K562 (cell line): Measurements from ENCODE around the gene SUMO3. TPM values are rescaled to one million over a fixed set of nuclear protein-coding genes. Genes with fewer than 3 reads are reported as not detected.

Source experiments
- CBX1 ChIP-seq: sonication (generic); IDR thresholded peaks from 2 replicates; pipeline ENCODE4 v1.6.1; 2016; ENCODE audit warnings: antibody characterized with exemption, low read depth, mild to moderate bottlenecking
- HSF4 ChIP-seq: fragments of 250-450 bp; sonication (Bioruptor Pico); IDR thresholded peaks from 2 replicates; pipeline ENCODE4 v2.1.2; 2022; ENCODE audit warnings: mild to moderate bottlenecking, moderate library complexity, borderline replicate concordance
- IRF2 ChIP-seq: sonication (generic); formaldehyde crosslinking; IDR thresholded peaks from 2 replicates; pipeline ENCODE4 v1.8.1; 2022; ENCODE audit warnings: mild to moderate bottlenecking, missing genetic modification reagents
- LEF1 ChIP-seq: fragments of 450-650 bp; IDR thresholded peaks from 2 replicates; pipeline ENCODE4 v1.6.1; 2016; ENCODE audit warnings: mild to moderate bottlenecking
- NELFE ChIP-seq: IDR thresholded peaks from 2 replicates; pipeline ENCODE4 v1.6.1; 2011; ENCODE audit warnings: mild to moderate bottlenecking; ENCODE audit not compliant: insufficient read depth, insufficient read length
- NR2C1 ChIP-seq, 2 experiments: fragments of 450-650 bp; IDR thresholded peaks; 2 replicates each; pipeline ENCODE4 v1.6.1; 2017; ENCODE audit warnings: mild to moderate bottlenecking in 2 of 2, antibody characterized with exemption in 1 of 2, inconsistent platforms in 1 of 2, missing compliant biosample characterization in 1 of 2, missing genetic modification characterization in 1 of 2
- TGIF2 ChIP-seq: sonication (generic); formaldehyde crosslinking; IDR thresholded peaks from 2 replicates; pipeline ENCODE4 v1.8.1; 2022; ENCODE audit warnings: mild to moderate bottlenecking, missing genetic modification reagents, moderate library complexity
- TRIM28 ChIP-seq: fragments of 450-650 bp; IDR thresholded peaks from 2 replicates; pipeline ENCODE4 v1.6.1; 2017
- polyA plus RNA-seq, 8 experiments: library from polyadenylated mRNA; depleted of rRNA in 4 of 8; stranded (reverse) in 5 of 8; unstranded in 3 of 8; fragments of >200 nt; fragmentation: Nextera tagmentation in 2 of 8; fragmentation: Illumina TruSeq in 1 of 8; extraction: Ambion mirVana in 2 of 8; extraction: Trizol in 1 of 8; gene quantifications; 2 replicates each; pipeline versions ENCODE4 v1.2.1 to v1.2.3, GENCODE V29; 2011 to 2014; ENCODE audit warnings: inconsistent platforms in 1 of 8, missing spikeins in 1 of 8
- total RNA-seq, 7 experiments: library from RNA; depleted of rRNA in 6 of 7; stranded (reverse); fragments of >200 nt in 6 of 7; fragmentation: Illumina TruSeq in 2 of 7; extraction: Trizol in 2 of 7; gene quantifications; 2 replicates each; pipeline versions ENCODE4 v1.2.1 to v1.2.3, GENCODE V29; 2011 to 2021; ENCODE audit warnings: low replicate concordance in 1 of 7
- TF ChIP-seq, protein P1 (sequence below): fragments of 450-650 bp; IDR thresholded peaks from 2 replicates; pipeline ENCODE4 v1.6.1; 2017; ENCODE audit warnings: antibody characterized with exemption, mild to moderate bottlenecking

Gene SUMO3
- total and polyA plus RNA-seq, 9 of the 15 experiments (the other 6 are each of a cell fraction or from before 2014, with no cell fraction given) = 13.9 to 143 (median 113) TPM

- TF ChIP-seq NR2C1 (IDR thresholded peaks at IDR 0.05) = no peak
- TF ChIP-seq NR2C1 (tag; IDR thresholded peaks at IDR 0.05) = peak; percentile 32; the same call in 1 of the 2 replicates
- 0 out of 2 replicates have a peak, but pooled peaks have one; percentile 34 for TF ChIP-seq IRF2 (CRISPR knock-in tag)
- TF ChIP-seq CBX1 = 0 out of 2 replicates have a peak, but pooled peaks have one; percentile 21
- no peak for TF ChIP-seq NELFE
- no peak for TF ChIP-seq TRIM28
- no peak for TF ChIP-seq LEF1
- TF ChIP-seq, protein P1, sequence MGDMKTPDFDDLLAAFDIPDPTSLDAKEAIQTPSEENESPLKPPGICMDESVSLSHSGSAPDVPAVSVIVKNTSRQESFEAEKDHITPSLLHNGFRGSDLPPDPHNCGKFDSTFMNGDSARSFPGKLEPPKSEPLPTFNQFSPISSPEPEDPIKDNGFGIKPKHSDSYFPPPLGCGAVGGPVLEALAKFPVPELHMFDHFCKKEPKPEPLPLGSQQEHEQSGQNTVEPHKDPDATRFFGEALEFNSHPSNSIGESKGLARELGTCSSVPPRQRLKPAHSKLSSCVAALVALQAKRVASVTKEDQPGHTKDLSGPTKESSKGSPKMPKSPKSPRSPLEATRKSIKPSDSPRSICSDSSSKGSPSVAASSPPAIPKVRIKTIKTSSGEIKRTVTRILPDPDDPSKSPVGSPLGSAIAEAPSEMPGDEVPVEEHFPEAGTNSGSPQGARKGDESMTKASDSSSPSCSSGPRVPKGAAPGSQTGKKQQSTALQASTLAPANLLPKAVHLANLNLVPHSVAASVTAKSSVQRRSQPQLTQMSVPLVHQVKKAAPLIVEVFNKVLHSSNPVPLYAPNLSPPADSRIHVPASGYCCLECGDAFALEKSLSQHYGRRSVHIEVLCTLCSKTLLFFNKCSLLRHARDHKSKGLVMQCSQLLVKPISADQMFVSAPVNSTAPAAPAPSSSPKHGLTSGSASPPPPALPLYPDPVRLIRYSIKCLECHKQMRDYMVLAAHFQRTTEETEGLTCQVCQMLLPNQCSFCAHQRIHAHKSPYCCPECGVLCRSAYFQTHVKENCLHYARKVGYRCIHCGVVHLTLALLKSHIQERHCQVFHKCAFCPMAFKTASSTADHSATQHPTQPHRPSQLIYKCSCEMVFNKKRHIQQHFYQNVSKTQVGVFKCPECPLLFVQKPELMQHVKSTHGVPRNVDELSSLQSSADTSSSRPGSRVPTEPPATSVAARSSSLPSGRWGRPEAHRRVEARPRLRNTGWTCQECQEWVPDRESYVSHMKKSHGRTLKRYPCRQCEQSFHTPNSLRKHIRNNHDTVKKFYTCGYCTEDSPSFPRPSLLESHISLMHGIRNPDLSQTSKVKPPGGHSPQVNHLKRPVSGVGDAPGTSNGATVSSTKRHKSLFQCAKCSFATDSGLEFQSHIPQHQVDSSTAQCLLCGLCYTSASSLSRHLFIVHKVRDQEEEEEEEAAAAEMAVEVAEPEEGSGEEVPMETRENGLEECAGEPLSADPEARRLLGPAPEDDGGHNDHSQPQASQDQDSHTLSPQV = peak; percentile 27; the same call in 1 of the 2 replicates
- TF ChIP-seq TGIF2 = no peak
- TF ChIP-seq HSF4 (CRISPR knock-in tag) = peak; percentile 60; the same call in 1 of the 2 replicates
These were observed 35.9 kb upstream of the SUMO3 start (continued) for GRCh38 chr21:44853601-44854390.
